Muscle of arm (tissue), 14 donors: Measurements from ENCODE around the gene PPEF2. TPM values are rescaled to one million over a fixed set of nuclear protein-coding genes. Genes with fewer than 3 reads are reported as not detected.
A peak's percentile ranks its signal among the peaks of the same experiment; 100 is the strongest.
"Not testable (repeated sequence)": the region's sequence is repeated elsewhere in the genome, so short reads cannot be mapped to it uniquely, and the experiment has no call there.

Source experiments
- DNase-seq: peaks from one replicate; pipeline ENCODE4 v3.0.0-alpha.2; 2013
- long read RNA-seq, 11 donors: transcript quantifications; one replicate each; lab custom pipeline, GENCODE V29; 2026
- polyA plus RNA-seq, 12 donors: library from polyadenylated mRNA; unstranded; fragments of 120-200 nt; gene quantifications; one replicate each; pipeline ENCODE4 v1.2.1, GENCODE V29; 2013; ENCODE audit not compliant: insufficient read length in 12 of 12

Gene PPEF2, protein sequence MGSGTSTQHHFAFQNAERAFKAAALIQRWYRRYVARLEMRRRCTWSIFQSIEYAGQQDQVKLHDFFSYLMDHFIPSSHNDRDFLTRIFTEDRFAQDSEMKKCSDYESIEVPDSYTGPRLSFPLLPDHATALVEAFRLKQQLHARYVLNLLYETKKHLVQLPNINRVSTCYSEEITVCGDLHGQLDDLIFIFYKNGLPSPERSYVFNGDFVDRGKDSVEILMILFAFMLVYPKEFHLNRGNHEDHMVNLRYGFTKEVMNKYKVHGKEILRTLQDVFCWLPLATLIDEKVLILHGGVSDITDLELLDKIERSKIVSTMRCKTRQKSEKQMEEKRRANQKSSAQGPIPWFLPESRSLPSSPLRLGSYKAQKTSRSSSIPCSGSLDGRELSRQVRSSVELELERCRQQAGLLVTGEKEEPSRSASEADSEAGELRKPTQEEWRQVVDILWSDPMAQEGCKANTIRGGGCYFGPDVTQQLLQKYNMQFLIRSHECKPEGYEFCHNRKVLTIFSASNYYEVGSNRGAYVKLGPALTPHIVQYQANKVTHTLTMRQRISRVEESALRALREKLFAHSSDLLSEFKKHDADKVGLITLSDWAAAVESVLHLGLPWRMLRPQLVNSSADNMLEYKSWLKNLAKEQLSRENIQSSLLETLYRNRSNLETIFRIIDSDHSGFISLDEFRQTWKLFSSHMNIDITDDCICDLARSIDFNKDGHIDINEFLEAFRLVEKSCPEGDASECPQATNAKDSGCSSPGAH
- polyA plus RNA-seq, result under 1 TPM in 5 of 12 donors, not detected in 7; 0.07 to 0.69 (median 0.26) TPM
- long read RNA-seq, donor 1, result 0 reads
- long read RNA-seq, donor 2, result 0 reads
- long read RNA-seq, donor 3, result 0 reads
- long read RNA-seq, donor 4, result 0 reads
- long read RNA-seq, donor 5, result 0 reads
- long read RNA-seq, donor 6, result 0 reads
- long read RNA-seq, donor 7, result 0 reads
- long read RNA-seq, donor 8, result 0 reads
- long read RNA-seq, donor 9, result 0 reads
- long read RNA-seq, donor 10, result 0 reads
- long read RNA-seq, donor 11, result 0 reads

GRCh38 chr4:75902352-75902751 lies at the start of gene PPEF2:
PPEF2 (minus strand) TSS chr4:75902452; CDS start chr4:75896325, 6,127 bp downstream.
- no peak for DNase-seq

GRCh38 chr4:75950213-75950815 lies 48.1 kb upstream of the PPEF2 start:
- DNase-seq, result no peak

- no peak for DNase-seq
Observed at GRCh38 chr4:75948822-75949444, 46.7 kb upstream of the PPEF2 start.

DNA sequence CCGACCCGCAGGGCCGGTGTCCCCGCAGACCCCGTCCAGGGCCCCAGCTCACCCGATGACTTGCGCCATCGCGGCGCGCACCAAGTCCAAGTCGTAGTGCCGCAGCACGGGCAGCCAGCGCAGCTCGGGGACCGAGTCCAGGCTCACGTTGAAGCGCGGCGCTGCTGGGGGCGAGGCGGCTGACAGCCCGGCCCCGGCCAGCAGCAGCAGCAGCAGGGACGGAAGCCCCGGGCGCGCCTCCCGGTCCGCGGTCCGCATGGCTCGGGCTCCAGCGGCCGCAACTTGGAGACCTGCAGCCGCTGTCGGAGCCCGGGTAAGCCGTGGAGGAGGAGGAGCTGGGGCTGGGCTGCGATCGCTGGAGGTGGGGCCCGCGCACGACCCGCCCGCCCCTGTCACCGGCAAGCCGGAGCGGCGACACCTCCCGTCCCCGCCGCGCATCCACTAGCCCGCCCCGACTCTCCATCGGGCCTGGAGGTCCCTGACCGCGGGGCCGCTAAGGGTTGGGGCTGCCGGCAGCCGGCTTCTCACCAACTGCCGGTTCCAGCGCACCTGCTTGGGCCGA lies 38.5 kb upstream of the PPEF2 start, which contains the start of gene NAAA:
NAAA (minus strand) TSS at position 322 of the 562 bp plus-strand sequence; CDS start at position 258, 64 bp downstream.
- peak; percentile 39 for DNase-seq

- DNase-seq, result peak; percentile 48
Observed at GRCh38 chr4:75939890-75940691, 37.8 kb upstream of the PPEF2 start.

GRCh38 chr4:75935628-75936027 lies 33.4 kb upstream of the PPEF2 start:
- no peak for DNase-seq

GRCh38 chr4:75930152-75930551 lies 27.9 kb upstream of the PPEF2 start:
- no peak for DNase-seq

GRCh38 chr4:75924916-75925315 lies 22.7 kb upstream of the PPEF2 start:
- DNase-seq, result not testable (repeated sequence)

GRCh38 chr4:75924309-75924827 lies 22.1 kb upstream of the PPEF2 start:
- no peak for DNase-seq

DNA sequence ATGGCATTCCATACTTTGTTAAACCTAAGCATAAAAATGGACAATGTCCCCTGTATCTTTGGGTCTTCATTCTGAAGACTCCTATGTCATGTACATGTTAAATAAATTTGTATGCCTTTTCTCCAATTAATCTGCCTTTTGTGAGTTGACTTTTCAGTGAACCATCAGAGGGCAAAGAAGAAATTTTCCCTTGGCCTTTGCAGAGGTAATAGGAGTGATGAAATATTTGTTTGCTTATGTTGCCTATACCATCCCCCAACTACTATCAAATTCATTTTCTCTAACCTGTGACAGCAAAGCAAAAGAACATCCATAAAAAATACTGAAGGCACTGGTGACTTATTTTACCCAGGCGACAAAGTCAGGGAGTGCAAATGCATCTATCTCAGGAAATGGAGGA lies 20.3 kb upstream of the PPEF2 start:
- DNase-seq, result no peak

DNA sequence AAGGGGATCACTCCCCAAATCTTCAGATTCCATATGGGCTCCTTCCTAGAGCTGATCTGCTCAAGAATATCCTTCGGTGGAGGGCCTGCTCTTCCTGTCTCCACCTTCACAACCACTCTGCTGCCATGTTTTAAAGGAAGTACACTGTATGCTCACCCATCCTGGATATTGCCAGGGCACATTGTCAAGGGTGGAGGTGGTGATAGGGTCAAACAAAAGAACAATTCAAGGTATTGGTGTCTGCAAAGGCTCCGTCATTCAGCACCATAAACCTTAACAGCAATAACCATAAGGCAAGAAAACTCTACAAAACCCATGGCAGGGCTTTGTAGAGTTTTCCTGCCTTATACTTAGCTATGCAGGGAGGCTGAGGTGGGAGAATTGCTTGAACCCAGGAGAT lies 19.7 kb upstream of the PPEF2 start:
- DNase-seq, result no peak

DNA sequence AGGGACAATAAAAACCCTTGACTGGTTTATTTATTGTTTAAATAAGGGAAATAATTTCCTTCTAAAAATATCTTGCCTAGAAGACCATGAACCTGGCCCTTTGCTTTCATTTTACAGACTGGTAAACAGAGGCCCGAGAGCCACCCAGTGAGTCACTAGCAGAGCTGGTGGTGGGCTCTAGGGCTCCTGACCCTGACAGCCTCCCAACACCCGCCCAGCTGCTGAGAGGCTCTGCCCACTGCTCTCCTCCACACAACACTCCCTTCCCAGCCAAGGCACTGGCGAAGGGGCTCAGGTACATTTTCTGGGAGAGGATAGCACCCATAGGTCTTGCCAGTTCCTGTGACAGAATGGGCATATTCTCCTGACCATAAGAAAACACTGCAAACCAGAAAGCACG lies 18.1 kb upstream of the PPEF2 start:
- DNase-seq, result no peak

DNA sequence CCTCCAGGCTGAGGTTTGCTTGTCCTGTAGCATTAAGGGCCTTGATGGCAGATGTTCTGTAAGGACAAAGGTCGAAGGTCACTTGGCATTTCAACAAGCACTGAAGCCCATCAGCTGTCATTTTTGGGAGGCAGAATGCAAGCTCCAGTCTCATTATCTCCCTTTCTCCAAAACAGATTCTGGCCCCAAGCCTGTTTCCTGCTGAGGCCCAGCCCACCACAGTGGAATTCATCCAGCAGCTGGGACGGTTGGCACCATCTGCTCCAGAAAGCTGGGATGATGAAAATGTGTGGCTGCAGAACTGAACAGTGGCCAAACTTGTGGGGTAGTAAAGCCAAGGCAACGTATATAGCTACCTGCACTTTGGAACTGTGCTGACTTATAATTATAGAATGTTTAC lies 17.7 kb upstream of the PPEF2 start:
- peak; percentile 35 for DNase-seq

DNA sequence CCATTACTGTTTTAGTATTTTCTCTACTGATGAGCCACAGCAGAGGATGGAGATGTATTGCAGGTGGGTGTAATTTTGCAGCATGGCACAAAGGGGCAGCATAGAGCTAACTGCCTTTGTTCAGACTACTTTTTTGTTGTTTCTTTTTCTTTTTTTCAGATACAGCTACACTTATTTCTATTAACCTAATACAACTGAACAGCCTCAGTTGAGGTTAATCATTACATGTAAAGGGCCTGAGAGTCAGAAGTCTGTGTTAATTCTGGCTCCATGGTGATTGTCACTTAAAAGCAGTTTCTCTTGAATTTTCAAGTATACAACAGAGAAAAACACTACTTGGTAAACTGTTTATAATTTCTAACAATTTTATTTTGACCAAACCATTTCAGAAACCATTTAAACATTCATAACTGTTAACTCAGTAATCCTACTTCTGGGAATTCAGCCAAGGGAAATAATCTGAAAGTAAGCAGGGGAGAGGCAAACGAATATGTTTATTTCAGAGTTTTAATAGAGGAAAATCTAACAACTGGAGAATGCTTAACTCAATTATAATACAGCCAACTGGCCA lies 13.9 kb upstream of the PPEF2 start:
- peak; percentile 23 for DNase-seq

GRCh38 chr4:75912968-75913367 lies 10.7 kb upstream of the PPEF2 start:
- no peak for DNase-seq

DNA sequence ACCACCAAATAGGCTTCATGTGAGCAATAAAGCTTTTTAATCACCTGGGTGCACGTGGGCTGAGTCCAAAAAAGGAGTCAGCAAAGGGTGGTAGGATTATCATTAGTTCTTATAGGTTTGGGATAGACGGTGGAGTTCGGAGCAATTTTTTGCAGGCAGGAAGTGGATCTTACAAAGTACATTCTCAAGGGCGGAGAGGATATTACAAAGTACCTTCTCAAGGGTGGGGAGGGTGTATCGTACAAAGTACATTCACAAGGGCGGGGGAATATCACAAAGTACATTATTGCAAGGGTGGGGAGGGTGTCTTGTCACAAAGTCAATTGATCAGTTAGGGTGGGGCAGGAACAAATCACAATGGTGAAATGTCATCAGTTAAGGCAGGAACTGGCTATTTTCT lies 8.6 kb upstream of the PPEF2 start:
- not testable (repeated sequence) for DNase-seq

- no peak for DNase-seq
Observed at GRCh38 chr4:75909405-75909804, 7.2 kb upstream of the PPEF2 start.

- no peak for DNase-seq
Observed at GRCh38 chr4:75908555-75908954, 6.3 kb upstream of the PPEF2 start.

- no peak for DNase-seq
Observed at GRCh38 chr4:75907966-75908365, 5.7 kb upstream of the PPEF2 start.

DNA sequence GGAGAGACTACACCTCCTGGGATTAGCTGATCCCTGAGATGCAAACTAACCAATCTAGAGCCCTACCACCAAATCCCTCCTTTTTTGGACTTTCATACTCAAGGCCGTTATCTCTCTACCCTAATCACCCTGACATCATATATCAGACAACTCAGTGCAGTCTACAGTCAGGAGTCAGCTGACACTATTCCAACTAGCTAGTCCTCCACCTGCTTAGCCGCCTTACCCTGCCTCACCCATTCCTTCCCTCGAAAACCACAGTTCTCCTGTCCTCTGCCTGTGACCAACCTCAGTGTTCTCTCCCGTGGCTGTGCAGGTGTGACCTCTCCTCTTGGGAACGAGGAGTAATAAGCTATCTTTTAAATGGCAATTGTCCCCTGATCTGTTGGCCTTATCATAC lies 1.8 kb upstream of the PPEF2 start:
- no peak for DNase-seq
